ENCODE data around the gene ZFYVE27.
A peak's percentile ranks its signal among the peaks of the same experiment; 100 is the strongest.

DNA sequence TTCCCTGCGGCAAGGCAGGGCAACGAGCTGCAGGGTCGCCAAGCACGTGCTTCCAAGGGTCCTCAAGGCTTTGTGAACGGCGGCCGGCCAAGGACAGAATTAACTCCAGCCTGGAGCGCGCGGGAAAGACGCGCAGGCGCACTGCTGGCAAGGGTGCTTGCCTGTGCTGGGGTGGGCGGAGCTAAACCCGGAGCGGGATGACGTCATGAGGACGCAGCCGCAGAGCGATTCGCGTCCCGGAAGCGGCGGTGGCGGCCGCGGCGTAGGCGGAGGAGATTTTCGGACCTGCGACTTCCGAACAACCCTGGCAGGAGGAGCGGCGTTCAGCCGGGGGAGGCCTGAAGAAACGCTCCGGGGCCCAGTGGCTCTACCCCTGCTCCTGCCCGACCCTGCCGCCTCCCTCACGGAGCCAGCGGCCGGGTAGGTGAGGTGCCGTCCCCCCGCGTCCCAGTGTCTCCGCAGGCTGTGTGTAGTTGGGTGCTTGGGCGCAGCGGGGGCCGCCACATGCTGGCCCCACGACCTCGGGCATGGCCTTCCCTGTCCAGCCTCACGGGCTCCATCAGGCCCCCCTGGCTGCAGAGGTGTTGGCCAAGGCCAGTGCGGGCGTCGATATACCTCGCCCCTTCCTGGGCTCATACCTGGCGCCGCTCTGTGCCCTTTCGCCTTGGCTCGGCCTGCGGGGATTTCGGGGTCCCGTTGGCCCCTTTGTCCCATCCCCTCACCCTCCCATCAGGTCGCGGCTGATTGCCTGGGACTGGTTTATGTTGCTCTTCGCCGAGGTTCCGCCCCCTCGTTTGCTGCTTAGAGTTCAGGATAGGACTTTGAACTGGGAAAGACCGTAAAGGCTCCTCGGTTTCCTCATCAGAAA, at the start of gene ZFYVE27:
- TF ChIP-seq POLR2AphosphoS5 (IDR thresholded peaks at IDR 0.05; ENCODE audit: insufficient read depth, low read depth, low read length) (peak; percentile 93), EZH2 (IDR thresholded peaks at IDR 0.05; ENCODE audit: borderline replicate concordance, low read depth, low read length, severe bottlenecking) (no peak), POLR2A (IDR thresholded peaks at IDR 0.05; ENCODE audit: low read depth, low read length) (peak; percentile 93)
